Calu3 (cell line): ENCODE results near the gene EBF4. TPM values are rescaled to one million over a fixed set of nuclear protein-coding genes. Genes with fewer than 3 reads are reported as not detected.

Source experiments
- BruUV-seq: library from RNA; stranded (reverse); fragments of 400-500 nt; replicated peaks from 2 replicates; lab custom pipeline; 2021; lab: Mats Ljungman, UMichigan
- CTCF ChIA-PET: fragments of 300-600 bp; sonication (Branson Sonifier 250); formaldehyde crosslinking; loops from one replicate; lab custom pipeline; 2022; ENCODE audit warnings: antibody characterized with exemption; lab: Charles Lee
- DNase-seq: peaks from one replicate; pipeline ENCODE4 v3.0.0; 2022
- H3K27ac Mint-ChIP-seq: one replicate; pipeline ENCODE4 v1.8.0; 2022; ENCODE audit warnings: mixed read lengths; ENCODE audit not compliant: unreplicated experiment
- H3K27me3 Mint-ChIP-seq: one replicate; pipeline ENCODE4 v1.8.0; 2022; ENCODE audit warnings: mixed read lengths; ENCODE audit not compliant: unreplicated experiment
- H3K36me3 Mint-ChIP-seq: one replicate; pipeline ENCODE4 v1.8.0; 2022; ENCODE audit warnings: mild to moderate bottlenecking, moderate library complexity, mixed read lengths; ENCODE audit not compliant: insufficient read depth, unreplicated experiment
- H3K4me1 Mint-ChIP-seq: one replicate; pipeline ENCODE4 v1.8.0; 2022; ENCODE audit warnings: mild to moderate bottlenecking, low read depth, mixed read lengths; ENCODE audit not compliant: unreplicated experiment
- H3K4me3 Mint-ChIP-seq: one replicate; pipeline ENCODE4 v1.8.0; 2022; ENCODE audit warnings: mild to moderate bottlenecking, low read depth, moderate library complexity, mixed read lengths; ENCODE audit not compliant: unreplicated experiment
- H3K9me3 Mint-ChIP-seq: one replicate; pipeline ENCODE4 v1.8.0; 2022; ENCODE audit warnings: low read depth, mixed read lengths; ENCODE audit not compliant: unreplicated experiment
- intact Hi-C: fragments of 100-400 bp; cut with micrococcal nuclease; formaldehyde crosslinking; loops from one replicate; pipeline ENCODE4 v1.10.0; 2022; ENCODE audit not compliant: unreplicated experiment
- total RNA-seq: library from RNA; stranded (reverse); gene quantifications from 2 replicates; pipeline ENCODE4 v1.2.3, GENCODE V29; 2022
- TF ChIP-seq, protein P1 (sequence below): fragments of 200-600 bp; IDR thresholded peaks from one replicate; pipeline ENCODE4 v1.8.0; 2022; ENCODE audit warnings: antibody characterized with exemption; ENCODE audit not compliant: unreplicated experiment

The EBF4 gene
- total RNA-seq, 1 experiment from 2014 or later = 4.3 TPM

DNA sequence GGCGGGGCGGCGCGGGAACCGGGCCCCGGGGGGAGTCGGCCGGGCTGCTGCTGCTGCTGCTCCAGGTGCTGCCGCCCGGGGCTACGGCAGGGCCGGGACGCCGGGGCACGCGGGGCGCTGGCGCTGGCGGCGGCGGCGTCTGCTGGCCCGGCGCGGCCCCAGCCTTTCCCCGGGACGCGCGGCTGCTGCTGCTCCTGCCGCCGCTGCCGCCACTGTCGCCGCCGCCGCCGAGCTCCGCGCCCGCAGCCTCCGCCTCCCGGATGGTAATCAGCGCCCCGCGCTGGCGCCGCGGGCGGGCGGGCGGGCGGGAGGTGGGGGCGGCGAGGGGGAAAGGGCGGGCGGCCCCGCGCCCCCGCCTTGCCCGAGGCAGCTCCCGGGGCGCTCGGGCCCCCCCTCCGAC lies 306 bp downstream of the EBF4 start:
- H3K4me1 Mint-ChIP-seq = peaks cover 12% of the 10 kb centered on the region
- H3K27me3 Mint-ChIP-seq = peaks cover 64% of the 10 kb centered on the region
- TF ChIP-seq, protein P1, sequence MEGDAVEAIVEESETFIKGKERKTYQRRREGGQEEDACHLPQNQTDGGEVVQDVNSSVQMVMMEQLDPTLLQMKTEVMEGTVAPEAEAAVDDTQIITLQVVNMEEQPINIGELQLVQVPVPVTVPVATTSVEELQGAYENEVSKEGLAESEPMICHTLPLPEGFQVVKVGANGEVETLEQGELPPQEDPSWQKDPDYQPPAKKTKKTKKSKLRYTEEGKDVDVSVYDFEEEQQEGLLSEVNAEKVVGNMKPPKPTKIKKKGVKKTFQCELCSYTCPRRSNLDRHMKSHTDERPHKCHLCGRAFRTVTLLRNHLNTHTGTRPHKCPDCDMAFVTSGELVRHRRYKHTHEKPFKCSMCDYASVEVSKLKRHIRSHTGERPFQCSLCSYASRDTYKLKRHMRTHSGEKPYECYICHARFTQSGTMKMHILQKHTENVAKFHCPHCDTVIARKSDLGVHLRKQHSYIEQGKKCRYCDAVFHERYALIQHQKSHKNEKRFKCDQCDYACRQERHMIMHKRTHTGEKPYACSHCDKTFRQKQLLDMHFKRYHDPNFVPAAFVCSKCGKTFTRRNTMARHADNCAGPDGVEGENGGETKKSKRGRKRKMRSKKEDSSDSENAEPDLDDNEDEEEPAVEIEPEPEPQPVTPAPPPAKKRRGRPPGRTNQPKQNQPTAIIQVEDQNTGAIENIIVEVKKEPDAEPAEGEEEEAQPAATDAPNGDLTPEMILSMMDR = no peak
- no peaks in the 10 kb centered on the region for H3K9me3 Mint-ChIP-seq
- BruUV-seq = no TSS peak
- no peak for DNase-seq
- no peak overlapping the region for H3K27ac Mint-ChIP-seq
- H3K4me3 Mint-ChIP-seq = no peak overlapping the region
- intact Hi-C loops = no loop called here
- CTCF ChIA-PET = no interaction called here
- peaks cover 13% of the 10 kb centered on the region for H3K36me3 Mint-ChIP-seq

DNA sequence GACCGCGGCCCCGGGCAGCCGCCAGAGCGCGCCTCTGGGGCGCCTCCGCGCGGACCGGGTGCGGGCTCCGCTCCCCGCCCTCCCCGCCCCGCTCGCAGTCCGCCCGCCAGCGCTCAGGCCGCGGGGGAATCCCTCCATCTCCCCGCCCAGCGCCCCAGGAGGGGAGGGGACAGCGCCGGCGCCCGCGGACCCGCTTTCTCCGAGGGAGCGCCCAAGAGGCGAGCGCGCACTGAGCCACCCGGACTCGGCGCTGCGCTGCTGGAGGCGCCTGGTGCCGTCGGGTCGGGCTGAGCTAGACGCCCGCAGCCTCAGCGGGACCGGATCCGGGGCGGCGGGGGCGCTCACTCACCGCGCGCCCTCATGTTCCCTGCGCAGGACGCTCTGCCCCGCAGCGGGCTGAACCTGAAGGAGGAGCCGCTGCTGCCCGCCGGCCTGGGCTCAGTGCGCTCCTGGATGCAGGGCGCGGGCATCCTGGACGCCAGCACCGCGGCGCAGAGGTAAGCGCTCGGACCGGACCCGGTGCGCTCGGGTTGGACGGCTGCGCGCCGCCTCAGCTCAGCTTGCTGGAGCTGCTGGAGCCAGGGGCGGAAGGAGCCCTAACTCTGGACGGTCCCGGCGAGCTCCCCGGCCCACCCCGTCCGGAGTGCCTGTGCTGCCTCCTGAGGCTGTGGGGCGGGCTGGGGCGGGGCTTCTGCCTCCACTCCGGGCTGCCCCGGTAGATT lies 867 bp downstream of the EBF4 start:
- Mint-ChIP-seq H3K27me3 (peaks cover 69% of the 10 kb centered on the region), H3K4me1 (peaks cover 12% of the 10 kb centered on the region), H3K27ac (no peak overlapping the region), H3K36me3 (peaks cover 13% of the 10 kb centered on the region), H3K4me3 (no peak overlapping the region), H3K9me3 (no peaks in the 10 kb centered on the region)
- BruUV-seq = no TSS peak
- intact Hi-C loops = no loop called here
- DNase-seq = peak; percentile 22
- CTCF ChIA-PET = no interaction called here
- TF ChIP-seq, protein P1 = no peak

DNA sequence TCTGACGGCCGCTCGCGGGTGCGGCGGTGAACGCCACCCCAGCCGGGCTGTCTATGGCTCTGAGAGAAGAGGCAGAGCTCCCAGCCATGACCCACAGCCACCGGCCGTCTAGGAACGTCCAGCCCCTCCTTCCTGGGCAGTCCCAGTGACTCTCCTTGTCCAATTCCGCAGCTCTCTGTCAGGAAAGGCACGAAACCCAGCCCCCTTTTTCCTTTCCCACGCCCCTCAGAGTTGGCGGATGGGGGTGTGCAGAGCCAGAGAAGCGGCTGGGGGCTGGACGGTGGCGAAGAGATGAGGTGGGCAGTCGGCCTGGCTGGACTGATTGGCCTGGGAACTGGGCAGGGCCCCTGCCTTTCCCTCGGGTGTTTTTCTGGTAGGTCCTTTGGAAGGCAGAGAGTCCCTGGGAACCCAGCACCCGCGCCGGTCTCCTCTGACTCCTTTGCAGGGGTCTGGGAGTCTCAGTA lies 1.5 kb downstream of the EBF4 start:
- H3K27me3 Mint-ChIP-seq = peaks cover 71% of the 10 kb centered on the region
- intact Hi-C loops = no loop called here
- TF ChIP-seq, protein P1 = no peak
- peaks cover 12% of the 10 kb centered on the region for H3K4me1 Mint-ChIP-seq
- DNase-seq = no peak
- H3K36me3 Mint-ChIP-seq = peaks cover 13% of the 10 kb centered on the region
- CTCF ChIA-PET = no interaction called here
- H3K27ac Mint-ChIP-seq = no peak overlapping the region
- no peak overlapping the region for H3K4me3 Mint-ChIP-seq
- no TSS peak for BruUV-seq
- no peaks in the 10 kb centered on the region for H3K9me3 Mint-ChIP-seq

DNA sequence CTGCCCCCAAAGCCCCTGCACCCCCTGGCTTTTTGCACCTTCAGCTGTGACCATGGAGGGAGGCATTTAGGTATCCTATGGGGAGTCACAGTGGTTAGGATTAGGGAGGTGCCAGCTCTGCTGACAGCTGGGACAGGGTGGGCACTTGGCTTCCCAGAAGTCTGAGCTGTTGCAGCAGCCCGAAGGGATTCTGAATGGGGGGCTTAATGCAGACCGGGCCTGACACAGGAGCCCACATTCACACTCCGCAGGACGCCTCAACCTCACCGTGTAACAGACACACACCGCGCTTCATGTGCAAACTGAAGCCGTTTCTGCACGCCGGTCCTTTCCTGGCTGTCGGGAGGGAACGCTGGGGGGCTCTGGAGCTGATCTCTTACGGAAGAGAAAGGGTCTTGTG lies 1.9 kb downstream of the EBF4 start:
- CTCF ChIA-PET = no interaction called here
- no peak overlapping the region for H3K4me3 Mint-ChIP-seq
- intact Hi-C loops = no loop called here

More for the DNA sequence above, 1.9 kb downstream of the EBF4 start:
- Mint-ChIP-seq H3K9me3 (no peaks in the 10 kb centered on the region), H3K27me3 (peaks cover 70% of the 10 kb centered on the region), H3K4me1 (peaks cover 12% of the 10 kb centered on the region), H3K36me3 (peaks cover 13% of the 10 kb centered on the region), H3K27ac (no peak overlapping the region)
- TF ChIP-seq, protein P1 = no peak
- no peak for DNase-seq
- no TSS peak for BruUV-seq
